Osteoblast (primary cell): ENCODE data around the gene GLTP. TPM values are rescaled to one million over a fixed set of nuclear protein-coding genes. Genes with fewer than 3 reads are reported as not detected.

Experiments
- DNase-seq: peaks from one replicate; pipeline ENCODE4 v3.0.0; 2011; ENCODE audit warnings: low spot score, mixed read lengths; ENCODE audit not compliant: insufficient read length; ENCODE audit errors: missing footprints
- H2AFZ ChIP-seq: 2 replicates; pipeline ENCODE4 v1.6.0; 2011; ENCODE audit warnings: mild to moderate bottlenecking, low read length
- H3K27ac ChIP-seq: 2 replicates; pipeline ENCODE4 v1.5.1; 2011; ENCODE audit warnings: mild to moderate bottlenecking, low read depth, low read length, moderate library complexity
- H3K27me3 ChIP-seq: 2 replicates; pipeline ENCODE4 v1.6.0; 2012; ENCODE audit warnings: mild to moderate bottlenecking, control low read depth, inconsistent platforms, low read length, moderate library complexity; ENCODE audit not compliant: insufficient read depth
- H3K36me3 ChIP-seq: 2 replicates; pipeline ENCODE4 v1.5.1; 2011; ENCODE audit warnings: mild to moderate bottlenecking, low read length, control low read depth, moderate library complexity; ENCODE audit not compliant: insufficient read depth
- H3K4me1 ChIP-seq: 2 replicates; pipeline ENCODE4 v1.5.1; 2011; ENCODE audit warnings: mild to moderate bottlenecking, low read length, control low read depth, moderate library complexity; ENCODE audit not compliant: insufficient read depth
- H3K4me2 ChIP-seq: 2 replicates; pipeline ENCODE4 v1.6.0; 2011; ENCODE audit warnings: mild to moderate bottlenecking, low read length; ENCODE audit not compliant: insufficient read depth
- H3K4me3 ChIP-seq: fragments of 200-600 bp; sonication (generic); 3 replicates; pipeline ENCODE4 v1.5.1; 2012; ENCODE audit warnings: mild to moderate bottlenecking, low read length, inconsistent platforms; ENCODE audit not compliant: insufficient read depth
- H3K79me2 ChIP-seq: 2 replicates; pipeline ENCODE4 v1.6.0; 2012; ENCODE audit warnings: mild to moderate bottlenecking, low read length, control low read depth, inconsistent platforms; ENCODE audit not compliant: insufficient read depth
- H3K9me3 ChIP-seq: 2 replicates; pipeline ENCODE4 v1.5.1; 2011; ENCODE audit warnings: low read depth, low read length, control low read depth
- H4K20me1 ChIP-seq: 2 replicates; pipeline ENCODE4 v1.6.0; 2012; ENCODE audit warnings: mild to moderate bottlenecking, low read length, control low read depth; ENCODE audit not compliant: insufficient read depth
- CTCF ChIP-seq: IDR thresholded peaks from 2 replicates; pipeline ENCODE4 v1.5.1; 2011; ENCODE audit warnings: mild to moderate bottlenecking, low read depth, low read length, moderate library complexity; ENCODE audit errors: extremely low read depth
- total RNA-seq: library from RNA; depleted of rRNA; stranded (reverse); fragments of >200 nt; gene quantifications from 2 replicates; pipeline ENCODE4 v1.2.3, GENCODE V29; 2012

Gene GLTP
- total RNA-seq, 1 donor: 50.3 TPM

- no peak for TF ChIP-seq CTCF
- H3K4me1 ChIP-seq: no peaks in the 10 kb centered on the region
- H3K27ac ChIP-seq: no peak overlapping the region
- H3K4me3 ChIP-seq: no peak overlapping the region
- peak; percentile 23 for DNase-seq
- no peaks in the 10 kb centered on the region for H3K9me3 ChIP-seq
- H3K27me3 ChIP-seq: no peaks in the 10 kb centered on the region
- H4K20me1 ChIP-seq: no peaks in the 10 kb centered on the region
- no peaks in the 10 kb centered on the region for H3K79me2 ChIP-seq
- H3K36me3 ChIP-seq: peaks cover 12% of the 10 kb centered on the region
- no peak overlapping the region for H2AFZ ChIP-seq
- no peak overlapping the region for H3K4me2 ChIP-seq
Observed at GRCh38 chr12:109923038-109923437, 42.7 kb upstream of the GLTP start.

GRCh38 chr12:109921982-109922381 is 41.6 kb upstream of the GLTP start:
- Histone ChIP-seq H2AFZ (no peak overlapping the region), H4K20me1 (no peaks in the 10 kb centered on the region), H3K4me3 (no peak overlapping the region), H3K27ac (no peak overlapping the region), H3K4me2 (no peak overlapping the region), H3K4me1 (no peaks in the 10 kb centered on the region), H3K36me3 (peaks cover 23% of the 10 kb centered on the region), H3K27me3 (no peaks in the 10 kb centered on the region), H3K9me3 (no peaks in the 10 kb centered on the region), H3K79me2 (no peaks in the 10 kb centered on the region)
- peak; percentile 15 for DNase-seq
- no peak for TF ChIP-seq CTCF

- H3K36me3 ChIP-seq: peaks cover 37% of the 10 kb centered on the region
- no peaks in the 10 kb centered on the region for H3K79me2 ChIP-seq
- DNase-seq: no peak
- no peak overlapping the region for H3K4me2 ChIP-seq
- no peaks in the 10 kb centered on the region for H3K27me3 ChIP-seq
- no peaks in the 10 kb centered on the region for H3K9me3 ChIP-seq
- H3K27ac ChIP-seq: no peak overlapping the region
- no peak overlapping the region for H2AFZ ChIP-seq
- H3K4me3 ChIP-seq: no peak overlapping the region
- H3K4me1 ChIP-seq: no peaks in the 10 kb centered on the region
- TF ChIP-seq CTCF: no peak
- H4K20me1 ChIP-seq: no peaks in the 10 kb centered on the region
Observed at GRCh38 chr12:109920261-109920780, 40.0 kb upstream of the GLTP start.

- H4K20me1 ChIP-seq: no peaks in the 10 kb centered on the region
- no peak overlapping the region for H3K27ac ChIP-seq
- peaks cover 43% of the 10 kb centered on the region for H3K36me3 ChIP-seq
- no peaks in the 10 kb centered on the region for H3K79me2 ChIP-seq
- no peak overlapping the region for H2AFZ ChIP-seq
- H3K27me3 ChIP-seq: no peaks in the 10 kb centered on the region
- H3K4me3 ChIP-seq: no peak overlapping the region
- no peak for DNase-seq
- no peak for TF ChIP-seq CTCF
- no peak overlapping the region for H3K4me2 ChIP-seq
- H3K4me1 ChIP-seq: no peaks in the 10 kb centered on the region
- H3K9me3 ChIP-seq: no peaks in the 10 kb centered on the region
Observed at GRCh38 chr12:109919456-109919855, 39.1 kb upstream of the GLTP start.
